OCI-LY7 (cell line): ENCODE data around the gene LRRC4C. TPM values are rescaled to one million over a fixed set of nuclear protein-coding genes. Genes with fewer than 3 reads are reported as not detected.

Experiments
- BruUV-seq: library from RNA; stranded (reverse); fragments of 400-500 nt; replicated peaks from 2 replicates; lab custom pipeline; 2021; lab: Mats Ljungman, UMichigan
- CTCF ChIA-PET: fragments of 300-600 bp; sonication (Branson Sonifier 250); formaldehyde crosslinking; loops from one replicate; lab custom pipeline; 2022; ENCODE audit warnings: antibody characterized with exemption; ENCODE audit not compliant: unreplicated experiment; lab: Charles Lee
- POLR2A ChIA-PET: fragments of 300-600 bp; sonication (Branson Sonifier 250); formaldehyde crosslinking; loops from one replicate; lab custom pipeline; 2022; ENCODE audit warnings: antibody characterized with exemption; lab: Charles Lee
- DNase-seq: peaks from one replicate; pipeline ENCODE4 v3.0.0-alpha.2; 2015; ENCODE audit warnings: low spot score
- H2AFZ ChIP-seq: fragments of 200-600 bp; sonication (generic), shearing (Covaris generic); 2 replicates; pipeline ENCODE4 v1.6.1; 2014; ENCODE audit warnings: mild to moderate bottlenecking, antibody characterized with exemption, low read length, moderate library complexity
- H3K27ac ChIP-seq: fragments of 200-600 bp; sonication (generic); 2 replicates; pipeline ENCODE4 v1.5.1; 2014; ENCODE audit warnings: mixed run types, low read depth, mild to moderate bottlenecking, moderate library complexity, low read length, inconsistent platforms; ENCODE audit not compliant: poor library complexity, severe bottlenecking
- H3K36me3 ChIP-seq: fragments of 200-600 bp; sonication (generic); 2 replicates; pipeline ENCODE4 v1.6.1; 2014; ENCODE audit warnings: mild to moderate bottlenecking, antibody characterized with exemption, low read length, moderate library complexity, mixed read lengths; ENCODE audit not compliant: insufficient read depth
- H3K4me1 ChIP-seq: fragments of 200-600 bp; sonication (generic); 2 replicates; pipeline ENCODE4 v1.5.1; 2014; ENCODE audit warnings: mild to moderate bottlenecking, low read length; ENCODE audit not compliant: insufficient read depth, poor library complexity, severe bottlenecking
- H3K4me2 ChIP-seq: fragments of 200-600 bp; sonication (generic); 2 replicates; pipeline ENCODE4 v1.6.1; 2014; ENCODE audit warnings: mild to moderate bottlenecking, low read length
- H3K4me3 ChIP-seq: fragments of 200-600 bp; sonication (generic); 2 replicates; pipeline ENCODE4 v1.5.1; 2014; ENCODE audit warnings: mild to moderate bottlenecking, low read depth, low read length; ENCODE audit not compliant: poor library complexity, severe bottlenecking
- H3K79me2 ChIP-seq: fragments of 200-600 bp; sonication (generic); 2 replicates; pipeline ENCODE4 v1.6.1; 2016; ENCODE audit warnings: low read depth, mild to moderate bottlenecking, low read length, moderate library complexity, mixed read lengths; ENCODE audit not compliant: insufficient read depth
- H3K9me2 ChIP-seq: fragments of 200-600 bp; sonication (generic); 2 replicates; pipeline ENCODE4 v1.6.1; 2016; ENCODE audit warnings: mild to moderate bottlenecking, low read length, mixed read lengths; ENCODE audit not compliant: insufficient read depth
- H3K9me3 ChIP-seq: fragments of 200-600 bp; sonication (generic); 2 replicates; pipeline ENCODE4 v1.6.1; 2014; ENCODE audit warnings: mild to moderate bottlenecking, mixed run types, low read length, mixed read lengths
- H4K20me1 ChIP-seq: fragments of 200-600 bp; sonication (generic); 2 replicates; pipeline ENCODE4 v1.6.1; 2014; ENCODE audit warnings: mild to moderate bottlenecking, antibody characterized with exemption, low read length, moderate library complexity, mixed read lengths; ENCODE audit not compliant: insufficient read depth
- EZH2phosphoT487 ChIP-seq: fragments of 200-600 bp; sonication (generic); IDR thresholded peaks from 2 replicates; pipeline ENCODE4 v1.6.1; 2018; ENCODE audit warnings: low read depth, borderline replicate concordance, mild to moderate bottlenecking, mixed run types, antibody characterized with exemption, low read length, moderate library complexity, mixed read lengths
- intact Hi-C: fragments of 100-400 bp; cut with micrococcal nuclease; formaldehyde crosslinking; loops from one replicate; pipeline ENCODE4 v1.10.0; 2022; ENCODE audit not compliant: unreplicated experiment
- total RNA-seq, 2 experiments: library from RNA; depleted of rRNA in 1 of 2; stranded (reverse); fragments of >200 nt in 1 of 2; shearing (Covaris generic) in 1 of 2; gene quantifications; 2 replicates each; pipeline ENCODE4 v1.2.3, GENCODE V29; 2014 to 2022
- TF ChIP-seq, protein P1 (sequence below): fragments of 200-600 bp; sonication (generic); conservative IDR thresholded peaks from 2 replicates; pipeline ENCODE4 v1.5.1; 2014; ENCODE audit warnings: mild to moderate bottlenecking, antibody characterized with exemption, low read length, moderate library complexity, mixed read lengths

LRRC4C gene
- total RNA-seq, 2 experiments from 2014 or later: not detected

DNA sequence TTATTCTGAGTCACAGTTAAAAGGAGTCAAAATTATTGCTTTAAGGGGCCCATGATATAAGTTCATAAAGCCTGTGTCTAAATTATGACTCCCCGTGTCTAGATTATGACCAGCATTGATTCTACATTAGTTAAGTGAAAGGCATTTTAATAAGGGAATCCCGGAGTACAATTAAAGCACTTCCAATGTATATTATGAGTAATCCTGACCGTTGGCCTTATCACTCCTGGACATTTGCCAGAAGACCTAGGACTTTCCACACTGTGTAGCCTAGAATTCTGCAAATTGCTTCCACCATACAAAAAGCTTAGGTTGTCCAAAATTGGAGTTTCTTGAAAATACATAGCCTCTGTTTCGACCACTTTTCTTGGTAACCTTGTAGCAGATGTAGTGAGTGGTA lies 1292.6 kb downstream of the LRRC4C start:
- Histone ChIP-seq H3K9me3 (no peaks in the 10 kb centered on the region), H3K4me3 (no peak overlapping the region), H3K27ac (no peak overlapping the region), H2AFZ (no peak overlapping the region), H3K4me2 (no peak overlapping the region), H3K36me3 (no peaks in the 10 kb centered on the region), H3K4me1 (no peaks in the 10 kb centered on the region), H3K9me2 (no peaks in the 10 kb centered on the region), H3K79me2 (no peaks in the 10 kb centered on the region), H4K20me1 (no peaks in the 10 kb centered on the region)
- TF ChIP-seq, protein P1, sequence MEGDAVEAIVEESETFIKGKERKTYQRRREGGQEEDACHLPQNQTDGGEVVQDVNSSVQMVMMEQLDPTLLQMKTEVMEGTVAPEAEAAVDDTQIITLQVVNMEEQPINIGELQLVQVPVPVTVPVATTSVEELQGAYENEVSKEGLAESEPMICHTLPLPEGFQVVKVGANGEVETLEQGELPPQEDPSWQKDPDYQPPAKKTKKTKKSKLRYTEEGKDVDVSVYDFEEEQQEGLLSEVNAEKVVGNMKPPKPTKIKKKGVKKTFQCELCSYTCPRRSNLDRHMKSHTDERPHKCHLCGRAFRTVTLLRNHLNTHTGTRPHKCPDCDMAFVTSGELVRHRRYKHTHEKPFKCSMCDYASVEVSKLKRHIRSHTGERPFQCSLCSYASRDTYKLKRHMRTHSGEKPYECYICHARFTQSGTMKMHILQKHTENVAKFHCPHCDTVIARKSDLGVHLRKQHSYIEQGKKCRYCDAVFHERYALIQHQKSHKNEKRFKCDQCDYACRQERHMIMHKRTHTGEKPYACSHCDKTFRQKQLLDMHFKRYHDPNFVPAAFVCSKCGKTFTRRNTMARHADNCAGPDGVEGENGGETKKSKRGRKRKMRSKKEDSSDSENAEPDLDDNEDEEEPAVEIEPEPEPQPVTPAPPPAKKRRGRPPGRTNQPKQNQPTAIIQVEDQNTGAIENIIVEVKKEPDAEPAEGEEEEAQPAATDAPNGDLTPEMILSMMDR: no peak
- no peak for TF ChIP-seq EZH2phosphoT487
- ChIA-PET CTCF (no interaction called here), POLR2A (interaction anchor here (0.9 to 1.0 kb wide), 2 partner anchors 40 to 64 kb away, joined by 3 read pairs; no protein-coding TSS in a partner anchor)
- intact Hi-C loops: no loop called here
- BruUV-seq: no TSS peak
- no peak for DNase-seq

DNA sequence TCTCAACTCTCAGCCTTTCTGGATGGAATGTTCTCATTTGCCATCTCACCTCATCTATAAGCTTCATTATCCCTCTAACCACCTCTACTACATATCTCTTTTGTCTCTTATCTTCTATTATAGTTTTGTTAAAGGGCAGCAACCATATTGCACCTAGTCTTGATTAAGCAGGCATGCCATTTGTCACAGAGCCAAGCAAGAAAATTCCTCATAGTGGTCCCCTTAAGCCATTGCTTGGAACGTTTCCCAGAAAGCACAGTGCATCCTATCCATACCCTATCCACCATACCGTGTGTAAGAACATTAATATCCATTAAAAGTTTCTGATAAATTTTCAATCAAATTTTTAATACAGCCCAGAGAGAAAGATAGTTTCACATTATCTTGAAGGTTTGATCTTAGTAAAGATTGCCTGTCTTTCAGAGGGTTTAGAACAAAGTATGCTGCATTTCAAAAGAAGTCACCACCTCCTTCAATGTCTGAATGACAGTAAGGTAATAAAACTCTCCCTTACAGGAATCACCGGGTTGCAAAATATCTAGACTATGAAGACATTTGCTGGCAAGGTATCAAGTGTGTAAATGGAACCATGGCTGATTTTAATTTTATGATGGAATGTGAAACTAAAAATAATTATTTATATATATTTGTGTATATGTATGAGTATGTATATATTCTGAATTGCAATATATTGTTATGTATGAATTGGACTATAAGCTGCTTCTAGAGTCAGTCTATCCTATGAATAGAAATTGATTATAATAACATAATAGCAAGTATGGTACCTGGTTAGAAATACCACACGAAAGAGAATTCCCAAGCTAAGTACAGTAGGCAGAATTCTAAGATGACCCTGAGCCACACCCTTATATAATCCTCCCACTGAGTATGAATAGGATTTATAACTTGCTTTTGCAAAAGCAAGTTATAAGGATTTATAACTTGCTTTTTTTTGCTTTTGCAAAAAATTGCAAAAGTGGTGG lies 1296.3 kb downstream of the LRRC4C start:
- intact Hi-C loops: no loop called here
- no peak for DNase-seq
- Histone ChIP-seq H3K9me2 (no peaks in the 10 kb centered on the region), H4K20me1 (no peaks in the 10 kb centered on the region), H2AFZ (no peak overlapping the region), H3K4me2 (no peak overlapping the region), H3K4me1 (no peaks in the 10 kb centered on the region), H3K79me2 (no peaks in the 10 kb centered on the region), H3K36me3 (no peaks in the 10 kb centered on the region), H3K27ac (no peak overlapping the region), H3K9me3 (no peaks in the 10 kb centered on the region), H3K4me3 (no peak overlapping the region)
- POLR2A ChIA-PET: interaction anchor here (1.1 kb wide), 1 partner anchor 10 kb away, joined by 3 read pairs; no protein-coding TSS in a partner anchor
- TF ChIP-seq, protein P1: no peak
- TF ChIP-seq EZH2phosphoT487: no peak
- CTCF ChIA-PET: no interaction called here
- no TSS peak for BruUV-seq
